IPS DF 19.7 (cell line): ENCODE measurements around the gene GRIK1.

Source experiments
- DNase-seq: peaks from one replicate; pipeline ENCODE4 v3.0.0-alpha.2; 2013; ENCODE audit warnings: low read depth, low spot score

Gene GRIK1

DNA sequence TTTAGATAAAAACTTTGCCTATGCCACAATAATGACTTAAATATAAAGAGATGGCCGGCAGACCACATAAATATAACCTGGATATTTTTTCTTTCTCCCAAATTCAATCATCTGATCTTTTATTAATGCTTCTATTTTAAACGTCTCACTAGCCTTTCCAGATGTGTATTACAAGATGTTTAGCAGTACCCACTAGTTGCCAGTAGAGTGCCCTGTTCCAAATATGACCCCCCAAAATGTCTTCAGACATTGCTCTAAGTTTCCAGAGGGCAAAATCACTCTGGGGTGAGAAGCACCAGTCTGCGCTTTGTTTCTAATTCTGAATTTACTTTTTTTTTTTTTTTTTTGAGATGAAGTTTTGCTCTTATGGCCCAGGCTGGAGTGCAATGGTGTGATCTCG, 268.1 kb downstream of the GRIK1 start:
- no peak for DNase-seq

DNA sequence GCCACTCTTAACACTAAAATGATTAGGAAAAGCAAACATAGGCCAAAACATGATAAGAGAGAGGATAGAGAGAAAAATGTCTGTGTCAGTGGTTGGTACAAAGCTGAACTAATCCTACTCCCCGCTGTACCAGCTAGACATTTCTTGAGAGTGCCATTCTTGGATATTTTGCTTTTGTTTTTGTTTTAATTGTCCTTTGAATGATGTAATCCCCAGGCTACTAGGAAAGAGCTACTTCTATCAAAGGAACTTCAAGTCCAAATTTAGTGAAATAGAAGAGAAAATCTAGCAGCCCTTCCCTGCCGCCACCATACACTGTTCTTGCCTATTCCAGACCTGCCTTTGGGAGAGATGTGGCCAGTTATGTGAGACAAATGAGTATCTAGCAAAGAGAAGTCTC, 269.6 kb downstream of the GRIK1 start:
- no peak for DNase-seq

DNA sequence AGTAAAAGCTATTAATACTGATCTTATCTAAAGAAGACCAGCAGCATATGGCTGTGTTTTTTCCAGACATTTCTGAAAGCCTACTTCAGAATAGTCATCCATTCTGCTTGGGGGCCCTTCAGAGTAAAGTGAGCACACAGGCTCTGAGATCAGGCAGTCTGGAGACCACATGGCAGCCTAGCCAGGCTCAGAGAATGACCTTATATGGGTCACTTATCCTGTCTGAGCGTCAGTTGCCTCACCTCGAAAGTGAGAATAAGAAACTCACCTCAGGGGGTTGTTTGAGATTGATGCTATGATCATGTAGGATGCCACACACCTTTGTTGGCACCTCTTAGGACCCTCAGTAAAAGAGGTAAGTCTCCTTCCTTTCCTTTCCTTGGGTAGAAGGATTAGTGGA, 270.4 kb downstream of the GRIK1 start:
- DNase-seq: no peak

DNA sequence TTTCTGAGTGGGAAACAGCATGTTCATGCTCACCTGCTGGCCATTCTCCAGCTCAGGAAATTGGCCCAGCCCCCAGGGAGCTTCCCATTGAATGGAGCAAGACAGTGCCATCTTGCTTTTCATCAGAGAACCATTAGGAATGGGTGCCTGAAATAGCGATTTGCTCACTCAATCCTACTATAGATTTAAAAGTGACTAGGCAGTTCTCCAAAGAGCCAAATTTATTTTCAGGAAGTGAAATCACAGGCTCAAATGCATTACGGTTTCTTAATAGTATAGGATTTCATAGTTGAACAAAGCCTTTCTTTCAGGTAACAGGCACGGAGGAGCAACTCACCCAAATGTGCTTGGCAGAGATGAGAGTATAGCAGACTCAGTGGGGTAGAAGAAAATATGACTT, 272.1 kb downstream of the GRIK1 start:
- DNase-seq: no peak

DNA sequence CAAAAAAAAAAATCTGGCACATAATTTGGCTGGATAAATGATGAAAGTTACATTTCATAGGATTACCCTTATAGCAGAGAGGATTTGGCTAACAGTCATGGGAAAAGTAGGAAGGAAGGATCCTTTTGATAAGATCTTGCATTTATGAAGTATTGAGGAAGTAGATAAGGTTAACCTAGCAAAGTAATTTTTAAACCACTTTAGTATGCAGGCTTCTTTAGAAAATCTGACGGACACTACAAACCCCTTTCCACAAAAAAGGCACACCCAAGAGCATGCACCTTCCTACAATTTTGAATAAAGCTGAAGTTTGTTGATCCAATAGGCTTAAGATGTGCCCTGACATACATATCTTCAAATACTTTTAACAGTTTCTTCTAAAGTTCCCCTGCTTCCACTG, 275.2 kb downstream of the GRIK1 start:
- no peak for DNase-seq

DNA sequence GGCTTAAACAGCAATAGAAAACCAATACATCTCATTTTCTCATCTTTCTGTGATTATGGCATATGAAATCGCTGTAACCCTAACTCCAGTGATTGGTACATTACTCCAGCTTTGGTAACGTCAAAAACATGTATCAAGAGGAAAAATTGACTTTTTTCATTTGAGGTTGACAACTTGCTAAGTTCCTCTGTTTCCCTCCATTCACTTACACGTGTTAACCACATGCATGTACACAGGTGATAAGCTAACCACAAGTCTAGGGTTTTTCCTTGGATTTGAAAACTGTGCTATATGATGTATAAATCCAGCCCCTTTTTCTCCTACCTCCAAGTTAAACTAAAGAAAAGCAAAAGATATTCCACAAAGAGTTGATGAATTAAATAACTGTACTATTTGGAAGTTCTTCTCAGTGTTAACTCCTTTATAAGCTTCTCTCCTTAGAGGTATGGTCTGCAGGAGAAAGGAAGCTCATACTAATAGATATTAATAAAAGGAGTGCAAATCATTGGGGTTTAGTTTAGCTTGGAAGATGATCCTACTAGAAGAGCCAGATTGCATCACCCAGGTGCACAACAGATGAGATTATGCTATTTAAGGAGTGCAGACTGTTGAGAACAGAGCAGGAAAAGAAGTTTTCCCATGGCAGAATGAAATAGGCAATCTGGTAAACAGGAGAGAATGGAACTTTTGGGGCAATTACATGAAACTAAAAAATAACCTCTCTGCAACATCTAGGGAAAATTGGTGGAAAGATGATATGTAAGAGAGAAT, 277.9 kb downstream of the GRIK1 start:
- no peak for DNase-seq

DNA sequence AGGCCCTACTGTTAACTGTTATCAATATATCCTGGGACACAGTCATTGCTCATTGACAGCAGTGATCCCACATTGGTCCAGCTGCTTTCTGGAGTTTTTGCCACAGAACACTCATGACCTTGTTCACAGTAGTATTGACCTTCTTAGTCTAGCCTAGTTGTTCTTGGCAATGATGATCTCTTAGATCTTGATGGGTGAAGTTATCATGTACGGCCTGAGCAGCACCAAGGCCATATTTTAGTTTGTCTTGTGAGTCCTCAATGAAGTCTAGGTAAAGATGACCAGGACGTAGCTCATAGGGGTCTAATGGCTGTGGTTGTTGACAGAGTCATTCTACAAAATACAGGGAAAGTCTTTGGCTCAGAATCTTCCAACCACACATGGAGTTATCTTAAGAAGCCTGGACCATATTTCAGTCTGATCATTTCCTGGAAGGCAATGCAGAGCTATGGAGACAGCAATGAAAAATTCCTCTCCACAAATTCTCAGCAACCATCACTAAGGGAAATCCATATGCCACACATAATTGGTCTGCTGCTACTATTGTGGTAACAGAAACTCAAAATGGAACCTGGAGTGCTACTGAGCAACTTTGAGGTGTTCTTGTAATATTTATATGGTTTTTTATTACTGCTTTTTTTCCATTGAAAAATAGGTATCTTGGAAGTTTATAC, 279.6 kb downstream of the GRIK1 start:
- no peak for DNase-seq

DNA sequence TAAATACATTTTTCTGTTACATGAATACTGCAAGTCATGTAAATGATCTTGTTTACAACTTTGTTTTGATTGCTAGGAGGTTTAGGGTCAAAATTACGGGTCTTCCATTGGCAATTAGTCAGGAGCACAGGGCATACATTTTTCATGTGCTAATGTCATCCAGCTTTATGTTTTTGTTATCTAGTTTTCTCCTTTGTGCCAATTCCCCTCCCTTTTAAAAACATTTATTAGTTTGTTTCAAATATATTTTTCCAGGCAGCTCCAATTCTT, 280.9 kb downstream of the GRIK1 start:
- no peak for DNase-seq

DNA sequence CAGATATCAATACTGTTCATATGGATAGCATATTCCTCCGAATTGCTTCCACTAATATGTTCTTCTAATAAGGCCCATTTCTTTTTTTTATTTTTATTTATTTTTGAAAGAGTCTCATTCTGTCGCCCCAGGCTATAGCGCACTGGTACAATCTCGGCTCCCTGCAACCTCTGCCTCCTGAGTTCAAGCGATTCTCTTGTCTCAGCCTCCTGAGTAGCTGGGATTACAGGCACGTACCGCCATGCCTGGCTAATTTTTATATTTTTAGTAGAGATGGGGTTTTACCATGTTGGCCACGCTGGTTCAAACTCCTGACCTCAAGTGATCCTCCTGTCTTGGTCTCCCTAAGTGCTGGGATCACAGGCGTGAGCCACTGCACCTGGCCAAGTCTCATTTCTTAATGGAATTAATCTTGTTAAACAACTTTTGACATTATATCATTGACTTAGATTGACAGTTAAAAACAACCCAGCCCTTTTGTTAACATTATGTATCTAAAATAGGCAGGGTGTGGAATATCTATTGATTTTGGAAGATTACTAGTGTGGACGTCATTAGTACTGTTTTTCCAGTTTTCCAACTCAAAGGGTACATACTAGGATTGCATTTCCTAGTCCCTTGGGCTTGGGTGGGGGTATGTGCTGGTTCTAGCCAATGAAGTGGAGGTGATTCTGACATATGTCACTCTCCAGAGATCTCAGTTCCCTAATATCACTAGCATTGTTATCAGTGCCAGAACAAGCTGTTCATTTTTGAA, 281.4 kb downstream of the GRIK1 start:
- DNase-seq: no peak

DNA sequence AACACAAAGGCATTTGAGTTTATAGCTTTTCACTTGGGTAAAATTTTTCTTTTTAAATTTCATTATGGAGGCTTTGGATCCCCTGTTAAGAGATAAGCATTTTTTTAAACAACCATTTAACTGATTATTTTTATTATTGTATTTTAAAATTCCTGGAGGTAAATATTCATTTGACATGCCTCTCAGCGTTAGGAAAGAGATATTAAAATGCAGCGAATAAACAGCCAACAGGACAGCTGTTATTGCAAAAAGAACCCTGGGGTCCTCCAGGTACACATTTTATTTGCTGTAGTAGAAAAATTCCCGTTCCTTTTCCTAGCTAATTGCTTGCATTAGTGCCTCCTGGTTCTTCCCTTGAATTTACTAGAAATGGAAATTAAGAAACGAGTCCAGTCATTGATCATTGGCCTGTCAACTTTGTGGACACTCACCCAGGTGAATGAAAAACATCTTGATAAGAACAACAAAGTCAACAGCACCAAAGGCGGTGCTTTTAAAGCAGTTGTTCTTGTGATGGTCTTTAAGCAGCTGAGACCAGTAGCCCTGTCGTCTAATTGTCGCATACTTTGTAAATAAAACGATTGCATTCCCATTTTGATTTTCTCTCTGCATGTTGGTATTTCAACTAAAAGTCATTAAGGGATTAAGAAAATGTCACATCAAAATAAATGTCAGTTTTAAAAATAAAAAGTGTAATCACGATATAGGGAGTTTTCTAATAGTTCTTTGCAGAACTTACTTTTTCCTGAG, 282.4 kb downstream of the GRIK1 start:
- DNase-seq: no peak

DNA sequence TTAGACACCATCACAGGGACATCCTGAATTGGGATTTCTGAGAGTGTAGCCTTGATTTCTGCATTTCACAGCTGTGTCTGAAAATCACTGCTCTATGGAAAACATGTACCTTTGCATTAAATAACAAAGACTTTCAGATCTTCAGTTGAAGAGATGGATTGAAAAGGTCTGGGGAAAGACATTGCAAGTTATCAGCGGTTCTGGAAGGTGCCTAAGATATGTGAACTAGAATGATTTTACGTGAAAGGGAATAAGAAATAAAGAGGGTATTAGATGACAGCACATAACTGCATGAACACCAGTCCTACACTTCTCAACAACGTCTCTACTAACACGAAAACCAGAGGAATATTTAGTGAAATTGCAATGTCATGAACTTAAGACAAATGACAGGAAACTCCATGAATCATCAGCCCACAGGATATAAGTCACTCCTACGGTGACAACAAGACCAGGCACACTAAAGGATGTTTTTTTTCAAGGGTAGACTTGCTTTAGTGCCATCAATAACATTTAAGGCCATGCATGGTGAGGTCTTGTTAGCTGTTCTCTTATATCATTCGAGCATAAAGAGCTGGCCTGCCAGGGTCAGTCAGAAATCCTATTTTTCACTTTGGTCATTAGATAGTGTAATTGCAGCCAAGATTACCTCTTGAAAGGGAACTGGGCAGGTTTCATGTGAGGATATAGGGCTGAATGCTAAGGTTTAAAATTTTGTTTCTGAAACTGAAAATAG, 283.1 kb downstream of the GRIK1 start:
- no peak for DNase-seq

DNA sequence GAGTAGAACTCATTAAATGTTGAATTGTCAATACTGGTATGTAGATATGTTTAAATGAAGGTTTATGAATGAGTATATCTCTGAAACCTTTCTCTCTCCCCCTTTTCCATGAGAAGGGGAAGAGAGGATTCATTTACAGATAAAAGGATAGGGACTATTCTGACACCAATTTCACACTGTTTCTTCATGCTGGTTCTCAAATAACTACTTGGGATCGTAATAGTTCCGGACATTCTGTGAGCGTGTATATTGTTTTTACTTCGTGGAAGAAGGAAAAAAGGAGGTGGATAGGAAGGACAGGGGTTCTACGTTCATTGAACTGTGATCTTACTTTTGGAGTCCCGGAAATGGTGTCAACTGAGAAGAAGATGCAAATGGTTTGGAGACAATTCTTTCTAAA, 284.2 kb downstream of the GRIK1 start:
- no peak for DNase-seq

DNA sequence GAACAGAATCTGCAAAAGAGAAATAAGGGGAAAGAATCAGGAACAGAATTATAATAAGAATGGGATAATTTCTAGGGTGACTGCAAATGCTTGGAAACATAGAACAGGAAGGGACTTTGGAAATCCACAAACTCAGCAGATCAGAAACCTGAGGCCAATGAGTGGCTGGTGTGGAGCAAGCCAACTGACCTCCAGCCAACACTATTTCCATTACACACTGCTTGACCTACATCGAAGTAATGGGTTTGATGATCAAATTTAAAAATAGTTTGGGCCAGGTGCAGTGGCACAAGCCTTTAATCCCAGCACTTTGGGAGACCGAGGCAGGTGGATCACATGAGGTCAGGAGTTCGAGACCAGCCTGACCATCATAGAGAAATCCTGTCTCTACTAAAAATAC, 284.9 kb downstream of the GRIK1 start:
- DNase-seq: no peak

DNA sequence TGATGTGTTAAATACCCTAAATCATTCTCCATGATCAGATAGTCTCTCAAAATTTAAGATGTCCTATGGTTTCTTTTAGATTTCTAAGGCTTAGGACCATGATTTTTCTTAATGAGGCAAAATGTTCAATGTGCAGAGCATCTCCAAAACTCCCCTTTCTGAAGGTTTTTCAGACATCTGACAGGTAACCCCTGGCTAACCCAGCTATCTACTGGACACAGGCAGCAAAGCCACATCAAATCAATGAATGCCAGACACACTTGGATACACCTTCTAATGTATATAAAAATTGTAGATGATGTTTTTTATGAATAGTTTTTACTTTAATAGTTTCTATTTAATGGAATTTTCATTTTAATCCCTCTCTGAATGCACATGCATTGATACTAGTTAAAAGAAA, 285.6 kb downstream of the GRIK1 start:
- no peak for DNase-seq

DNA sequence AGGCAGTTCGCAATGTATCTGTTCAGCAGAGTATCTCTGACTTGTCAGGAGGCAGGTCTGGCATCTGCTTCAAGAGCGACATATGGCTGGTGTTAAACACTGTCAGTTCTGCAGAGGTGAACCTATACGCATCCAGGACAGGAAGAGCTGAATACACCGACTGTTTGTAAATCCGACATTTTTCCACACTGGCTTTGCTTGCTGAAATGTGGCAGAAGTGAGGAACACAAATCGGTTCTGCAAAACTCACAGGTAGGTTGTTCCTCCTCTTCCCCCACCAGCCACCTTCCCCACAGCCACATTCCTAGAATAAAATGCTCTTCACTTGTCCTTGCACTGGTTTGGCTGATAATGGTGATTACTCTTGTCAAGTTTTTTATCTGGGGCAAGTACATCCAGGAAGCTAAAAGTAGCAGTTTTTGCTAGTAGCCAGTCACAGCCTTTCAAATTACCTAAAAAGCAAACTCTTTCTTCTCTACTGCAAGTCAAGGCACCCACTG, 289.2 kb downstream of the GRIK1 start:
- DNase-seq: no peak

DNA sequence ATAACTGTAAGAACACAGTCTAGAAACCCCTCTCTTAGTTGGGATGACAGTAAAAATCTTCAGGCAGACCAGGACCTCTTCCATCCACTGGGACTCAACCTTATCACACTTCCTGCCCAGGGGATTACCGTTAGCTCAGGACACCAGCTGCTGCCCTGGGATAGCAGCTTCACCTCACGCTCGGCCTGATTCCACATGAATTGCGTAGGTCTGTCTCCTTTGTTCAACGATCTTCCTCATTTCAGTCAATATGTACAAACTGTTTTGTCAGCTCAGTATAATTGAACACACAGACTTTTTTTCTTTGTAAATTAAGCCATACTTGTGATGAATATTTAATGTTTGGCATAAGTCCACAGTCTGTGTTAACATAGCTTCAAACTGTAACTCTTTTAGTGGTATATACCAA, 290.4 kb downstream of the GRIK1 start:
- DNase-seq: no peak

DNA sequence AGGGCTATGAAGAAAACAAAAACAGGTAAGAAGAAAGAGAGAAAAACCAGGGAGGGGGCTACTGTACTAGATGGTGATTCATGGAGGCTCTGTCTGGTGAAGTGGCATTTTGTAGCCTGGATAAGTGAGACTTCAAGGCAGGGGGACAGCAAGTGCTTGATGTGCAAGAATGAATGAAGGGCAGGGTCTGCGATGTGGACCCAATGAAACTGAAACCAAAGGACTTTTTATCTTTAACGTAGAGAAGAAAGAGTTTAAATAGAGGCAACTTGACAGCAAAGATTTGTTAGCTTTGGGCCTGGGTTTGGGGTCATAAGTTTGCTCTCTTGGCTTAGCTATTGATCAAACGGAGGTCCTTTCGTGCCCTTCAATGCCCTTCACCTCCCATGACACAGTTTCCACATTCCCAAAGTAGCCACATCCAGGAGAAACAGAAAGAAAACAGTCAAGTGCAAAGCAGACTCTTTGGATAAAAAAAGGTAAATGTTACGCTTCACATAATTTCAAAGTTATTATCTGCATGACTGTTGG, 291.0 kb downstream of the GRIK1 start:
- DNase-seq: no peak

DNA sequence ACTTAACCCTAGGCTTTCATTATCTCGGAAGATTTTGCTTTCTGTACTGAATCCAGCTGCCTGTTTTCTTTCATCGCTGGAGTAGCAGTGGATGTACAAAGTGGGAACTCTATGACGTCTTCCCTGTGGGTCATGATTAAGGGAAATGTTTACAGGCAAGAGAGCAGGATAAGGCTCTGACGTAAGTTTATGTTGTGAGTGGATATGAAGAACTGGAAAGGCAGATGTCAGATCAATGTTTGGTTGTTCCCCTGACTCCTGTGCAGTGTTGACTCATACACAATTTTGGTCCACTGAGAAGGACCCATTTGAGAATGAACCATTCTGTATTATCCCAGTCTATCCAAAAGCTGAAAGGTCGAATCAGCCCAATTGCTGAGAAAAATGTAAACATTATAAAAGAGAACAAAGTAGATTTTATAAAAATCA, 292.4 kb downstream of the GRIK1 start:
- DNase-seq: no peak

DNA sequence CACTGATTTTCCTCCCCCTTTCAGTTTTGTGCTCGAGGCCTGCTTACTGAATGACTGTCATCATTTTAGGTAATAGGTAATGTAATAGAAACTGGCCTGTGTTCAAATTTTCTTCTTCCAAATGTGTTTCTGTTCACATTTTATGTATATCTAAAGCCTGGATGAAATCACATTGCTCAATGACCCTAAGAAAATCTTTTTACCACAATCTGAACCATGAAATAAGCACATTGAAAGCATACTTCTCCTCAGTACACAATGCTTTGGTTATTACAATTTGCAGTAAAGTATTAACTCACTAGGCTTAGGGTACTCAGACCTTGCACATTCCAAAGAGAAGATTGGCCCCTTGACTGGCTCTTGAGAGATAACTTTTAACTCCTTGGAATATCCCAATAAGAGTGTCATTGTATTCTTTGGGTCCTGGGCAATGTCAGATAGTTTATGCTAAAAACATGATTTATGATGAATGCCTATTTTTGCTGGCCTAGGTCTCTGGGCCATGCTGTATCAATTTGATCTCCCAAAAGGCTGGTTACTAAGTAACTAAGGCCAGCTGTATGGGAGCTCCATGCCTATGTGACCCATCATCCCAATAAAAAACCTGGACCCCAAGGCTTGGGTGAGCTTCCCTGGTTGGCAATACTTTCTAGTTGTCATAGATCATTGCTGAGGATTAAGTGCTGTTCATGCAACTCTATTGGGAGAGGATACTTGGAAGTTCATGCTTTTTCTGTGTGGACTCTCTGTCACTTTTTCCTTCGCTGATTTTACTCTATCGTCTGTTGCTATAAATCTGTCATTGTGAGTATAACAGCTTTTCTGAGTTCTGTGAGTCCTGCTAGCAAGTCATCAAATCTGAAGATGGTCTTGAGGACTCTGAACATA, 293.9 kb downstream of the GRIK1 start:
- no peak for DNase-seq

DNA sequence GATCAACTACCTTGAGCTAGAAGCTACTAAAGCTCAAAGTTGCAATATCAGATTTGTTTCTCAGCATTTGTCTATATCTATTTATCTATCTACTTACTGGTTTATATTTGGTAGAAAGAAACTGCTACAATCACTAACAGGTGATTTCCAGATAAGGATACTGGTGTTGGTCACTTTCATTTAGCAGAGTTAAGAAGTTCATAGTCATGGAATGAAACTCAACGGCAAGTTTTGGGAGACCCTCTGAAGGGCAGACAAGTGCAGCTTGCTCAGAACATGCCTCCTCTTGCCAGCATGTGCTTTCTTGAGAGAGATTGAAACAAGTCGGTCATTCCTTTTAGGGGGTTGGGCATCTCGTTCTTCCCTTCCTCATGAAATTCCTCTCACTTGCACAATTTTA, 296.5 kb downstream of the GRIK1 start:
- no peak for DNase-seq
